LNCAP (cell line): ENCODE data around the gene LIMK2.

Experiments
- CTCF ChIP-seq: fragments of 450-650 bp; IDR thresholded peaks from 2 replicates; pipeline ENCODE4 v1.5.1; 2017; ENCODE audit warnings: mild to moderate bottlenecking

Gene LIMK2

GRCh38 chr22:31223786-31224191, 11.7 kb downstream of the LIMK2 start:
- TF ChIP-seq CTCF, result no peak

DNA sequence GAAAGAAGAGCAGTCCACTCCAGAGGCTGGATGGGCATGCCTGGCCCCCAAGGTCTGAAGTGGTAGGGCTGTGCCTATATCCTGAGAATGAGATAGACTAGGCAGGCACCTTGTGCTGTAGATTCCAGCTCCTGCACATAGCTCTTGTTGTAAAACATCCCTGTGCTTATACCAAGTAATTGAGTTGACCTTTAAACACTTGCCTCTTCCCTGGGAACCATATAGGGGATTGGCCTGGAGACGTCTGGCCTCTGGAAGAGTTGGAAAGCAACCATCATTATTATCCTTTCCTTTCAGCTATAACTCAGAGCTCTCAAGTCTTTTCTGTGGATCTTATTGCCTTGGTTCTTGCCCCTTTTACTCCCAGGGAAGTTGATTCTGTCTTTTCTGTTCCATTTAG, 15.1 kb downstream of the LIMK2 start:
- TF ChIP-seq CTCF, result no peak

DNA sequence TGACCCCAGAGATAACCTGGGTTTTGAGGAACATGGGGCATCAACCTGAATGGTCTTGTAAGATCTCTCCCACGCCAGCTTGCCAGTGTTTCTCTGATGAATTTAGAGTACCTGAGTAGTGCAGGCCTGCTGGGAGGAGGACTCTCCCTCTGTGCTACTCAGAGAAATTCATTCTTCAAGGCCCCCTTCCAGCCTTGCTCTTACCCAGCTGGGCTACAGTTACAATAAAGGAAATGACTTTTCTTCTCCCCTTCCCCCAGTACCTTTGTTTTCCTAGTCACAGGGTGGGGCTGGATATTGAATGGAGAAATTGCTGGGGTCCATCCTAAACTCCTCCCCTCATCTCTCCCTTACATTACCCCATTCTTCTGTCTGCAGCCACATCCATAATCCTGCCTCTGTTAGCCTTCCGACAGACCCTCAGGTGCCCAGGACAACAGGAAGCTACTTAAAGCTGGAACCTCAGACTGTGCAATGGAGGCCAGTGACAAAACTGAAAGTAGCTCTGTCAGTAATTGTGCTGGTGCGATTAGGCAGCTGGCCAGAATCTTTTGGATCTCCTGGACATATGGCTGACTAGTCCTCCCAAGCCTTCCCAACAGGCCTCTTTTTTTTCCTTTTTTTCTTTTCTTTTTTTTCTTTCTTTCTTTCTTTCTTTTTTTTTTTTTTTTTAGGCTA, 17.4 kb downstream of the LIMK2 start:
- no peak for TF ChIP-seq CTCF

- no peak for TF ChIP-seq CTCF
Measured at GRCh38 chr22:31230155-31230870, 18.2 kb downstream of the LIMK2 start.

DNA sequence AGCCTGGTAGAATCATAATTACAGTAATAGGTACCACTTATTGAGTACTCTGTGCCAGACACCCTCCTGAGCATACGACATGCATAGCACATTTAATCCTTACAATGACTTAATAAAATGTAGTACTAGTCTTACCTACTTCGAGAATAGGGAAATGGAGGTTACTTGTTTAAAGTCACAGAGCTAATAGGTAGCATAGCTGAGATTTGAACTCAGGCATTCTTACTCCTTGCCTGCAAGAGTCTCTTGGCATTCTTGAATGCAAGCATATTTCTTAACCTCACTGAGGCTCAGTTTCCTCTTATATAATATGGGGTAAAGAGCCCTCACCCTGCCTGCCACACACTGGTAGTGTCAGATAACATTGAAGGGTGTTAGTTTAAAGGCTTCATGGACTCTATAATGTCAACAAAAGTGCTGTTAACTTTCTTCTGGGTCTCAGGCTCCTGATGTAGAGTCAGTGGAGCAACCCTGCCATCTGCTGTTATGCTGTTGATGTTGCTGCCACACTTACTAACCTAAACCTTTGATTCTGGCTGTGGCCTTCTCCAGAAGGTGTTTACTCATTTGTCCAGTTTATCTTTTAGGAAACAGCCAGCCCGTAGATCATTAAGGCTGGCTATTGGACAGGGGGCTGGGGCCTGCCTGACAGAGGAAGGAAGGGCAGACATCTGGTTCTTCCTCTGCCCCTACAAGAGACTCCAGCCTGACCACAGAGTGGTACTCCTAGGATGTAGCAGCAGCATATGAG, 18.9 kb downstream of the LIMK2 start:
- TF ChIP-seq CTCF, result peak; percentile 84

- TF ChIP-seq CTCF, result no peak
Measured at GRCh38 chr22:31233001-31233400, 20.9 kb downstream of the LIMK2 start.

GRCh38 chr22:31235081-31235480, 23.0 kb downstream of the LIMK2 start:
- no peak for TF ChIP-seq CTCF
